Muscle of back (tissue), 13 donors: ENCODE results near the gene OPRPN. TPM values are rescaled to one million over a fixed set of nuclear protein-coding genes. Genes with fewer than 3 reads are reported as not detected.

Experiments used
- DNase-seq, 3 donors: peaks; one replicate each; pipeline versions ENCODE4 v3.0.0 to v3.0.0-alpha.2; 2013
- long read RNA-seq, 9 donors: transcript quantifications; one replicate each; lab custom pipeline, GENCODE V29; 2026
- polyA plus RNA-seq, 10 donors: library from polyadenylated mRNA; unstranded; fragments of 120-200 nt; gene quantifications; one replicate each; pipeline ENCODE4 v1.2.1, GENCODE V29; 2013; ENCODE audit not compliant: insufficient read length in 10 of 10

OPRPN gene
- polyA plus RNA-seq: not detected
- long read RNA-seq, donor 1: 0 reads
- long read RNA-seq, donor 2: 0 reads
- long read RNA-seq, donor 3: 0 reads
- long read RNA-seq, donor 4: 0 reads
- long read RNA-seq, donor 5: 0 reads
- long read RNA-seq, donor 6: 0 reads
- long read RNA-seq, donor 7: 0 reads
- long read RNA-seq, donor 8: 0 reads
- long read RNA-seq, donor 9: 0 reads

GRCh38 chr4:70397580-70397979 is at the start of gene OPRPN:
Gene OPRPN, plus strand, starts transcription at chr4:70397940. Its CDS starts 1,346 bp downstream, at chr4:70399286.
- no peak for DNase-seq

DNA sequence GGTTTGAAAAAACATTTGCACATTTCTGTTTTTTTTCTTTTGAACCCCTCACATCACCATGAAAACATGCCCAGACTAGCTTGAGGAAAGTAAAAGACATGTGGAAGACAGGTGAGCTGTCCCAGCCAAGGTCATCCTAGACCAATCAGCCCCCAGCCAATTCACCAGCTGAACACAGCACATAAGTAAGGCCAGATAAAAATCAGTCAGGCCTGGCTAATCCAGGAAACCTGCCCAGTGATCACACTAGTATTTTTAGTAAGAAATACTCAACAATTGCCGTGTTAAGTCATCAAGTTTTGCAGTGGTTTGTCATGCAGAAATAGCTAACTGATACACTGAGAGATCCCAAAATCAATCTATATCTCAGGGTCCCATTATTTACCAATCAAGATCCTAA is 41.6 kb upstream of the OPRPN start:
- DNase-seq: no peak

DNA sequence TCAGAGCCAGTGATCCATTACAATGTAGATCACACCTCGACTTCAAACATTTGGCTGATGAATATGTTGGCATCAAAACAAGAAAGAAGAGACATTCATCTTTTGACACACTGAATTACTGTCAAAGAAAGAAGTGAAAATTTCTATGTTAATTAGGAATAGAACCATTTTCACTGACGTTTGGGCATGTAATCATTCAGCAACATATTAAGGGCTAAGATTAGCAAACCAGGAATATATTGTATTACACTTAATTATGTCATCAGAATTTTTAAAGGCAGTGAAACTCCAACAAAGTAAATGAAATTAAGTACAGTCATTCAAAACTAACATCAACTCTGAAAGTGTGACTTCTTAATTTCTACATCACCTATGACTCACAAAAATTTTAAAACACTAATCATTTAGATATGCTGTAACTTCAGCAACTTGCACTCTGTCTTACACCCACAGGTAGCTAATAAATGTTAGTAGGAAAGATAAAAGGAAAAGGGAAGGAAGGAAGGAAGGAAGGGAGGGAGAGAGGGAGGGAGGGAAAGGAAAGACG is 38.6 kb upstream of the OPRPN start:
- DNase-seq: no peak

GRCh38 chr4:70360460-70360859 is 37.3 kb upstream of the OPRPN start, which contains the start of gene SMR3A:
Gene SMR3A, plus strand, starts transcription at chr4:70360760. Its CDS starts 1,356 bp downstream, at chr4:70362116.
- DNase-seq: peak in 2 of 3 donors; percentile 11 to 48

GRCh38 chr4:70364002-70364401 is 33.7 kb upstream of the OPRPN start:
- no peak for DNase-seq

- peak in 2 of 3 donors; percentile 8 to 17 for DNase-seq
These were observed 32.3 kb upstream of the OPRPN start for GRCh38 chr4:70365479-70365878.

- no peak for DNase-seq
These were observed 29.9 kb upstream of the OPRPN start for GRCh38 chr4:70367813-70368212.

GRCh38 chr4:70371987-70372386 is 25.8 kb upstream of the OPRPN start:
- no peak for DNase-seq

DNA sequence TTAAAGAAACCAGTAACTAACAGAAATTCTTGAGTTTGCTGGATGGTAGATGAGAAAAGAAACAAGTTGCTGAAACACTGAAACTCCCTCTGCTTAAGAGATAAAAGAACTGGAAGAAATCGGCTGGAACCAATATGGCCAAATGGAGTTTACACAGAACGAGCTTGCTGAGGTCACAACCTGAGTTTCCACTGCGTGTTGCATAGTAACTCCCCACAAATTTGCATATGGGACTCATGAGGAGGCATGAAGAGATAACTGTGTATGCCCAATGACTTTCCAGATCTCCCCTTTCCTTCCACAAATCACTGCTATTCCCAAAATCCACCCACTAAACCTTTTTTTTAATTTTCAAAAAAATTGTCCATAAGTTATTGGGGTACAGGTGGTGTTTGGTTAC is 25.0 kb upstream of the OPRPN start:
- DNase-seq: no peak

DNA sequence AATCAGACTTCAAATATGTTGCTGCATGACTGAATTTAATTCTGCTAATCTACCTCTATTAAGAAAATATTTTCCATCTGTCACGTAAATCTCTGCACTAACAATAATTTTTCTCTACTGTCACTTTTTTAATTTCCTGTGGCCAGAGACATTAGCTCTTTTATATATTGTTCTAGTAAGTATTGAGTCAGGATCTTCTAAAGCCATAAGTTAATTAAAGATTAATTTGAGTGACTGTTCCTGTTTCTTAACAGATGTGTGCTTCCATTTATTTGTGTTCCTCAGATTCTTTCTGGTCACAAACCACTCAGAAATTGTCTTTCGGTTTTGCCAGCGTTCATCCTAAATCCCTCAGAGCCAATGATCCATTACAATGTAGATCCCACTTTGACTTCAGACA is 17.2 kb upstream of the OPRPN start:
- no peak for DNase-seq

GRCh38 chr4:70382691-70383181 is 15.0 kb upstream of the OPRPN start, which contains the start of gene SMR3B:
Gene SMR3B, plus strand, starts transcription at chr4:70383131. Its CDS starts 1,380 bp downstream, at chr4:70384511.
- DNase-seq: no peak

GRCh38 chr4:70392057-70392776 is 5.5 kb upstream of the OPRPN start:
- no peak for DNase-seq

- no peak for DNase-seq
These were observed 1.6 kb downstream of the OPRPN start for GRCh38 chr4:70399319-70399718.

- DNase-seq: no peak
These were observed 5.0 kb downstream of the OPRPN start for GRCh38 chr4:70402762-70403161.

- no peak for DNase-seq
These were observed 8.0 kb downstream of the OPRPN start for GRCh38 chr4:70405765-70406164.

DNA sequence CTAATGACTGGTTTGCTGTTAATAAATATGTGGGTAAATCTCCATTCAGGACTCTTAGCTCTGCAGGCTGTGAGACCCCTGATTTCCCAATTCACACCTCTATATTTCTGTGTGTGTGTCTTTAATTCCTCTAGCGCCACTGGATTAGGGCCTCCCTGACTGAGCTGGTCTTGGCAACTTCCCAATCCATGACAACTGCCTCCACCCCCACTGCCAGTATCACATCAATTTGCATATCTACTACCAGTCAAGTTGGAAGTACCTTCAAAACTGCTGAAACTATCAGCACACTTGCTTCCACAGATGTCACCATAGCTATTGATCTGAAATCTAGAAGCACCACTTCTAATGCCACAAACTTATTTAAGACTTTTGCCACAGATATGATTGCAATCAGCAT is 27.6 kb downstream of the OPRPN start:
- DNase-seq: no peak

DNA sequence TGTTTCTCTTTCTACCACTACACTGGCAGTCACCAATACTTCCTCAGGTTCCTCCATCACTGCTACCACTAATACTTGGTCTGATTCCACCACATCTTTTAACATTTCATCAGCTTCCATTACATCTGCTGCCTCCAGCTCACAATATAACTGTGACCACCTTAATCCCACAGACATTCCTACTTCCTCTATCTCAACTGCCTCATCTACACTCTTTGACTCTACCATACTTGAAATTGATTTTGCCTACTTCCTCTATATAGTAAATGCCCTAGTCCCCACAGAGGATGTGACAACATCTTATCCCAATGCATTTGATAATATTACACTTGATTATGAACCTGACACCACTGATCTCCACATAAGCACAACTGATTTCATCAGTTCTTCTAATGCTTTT is 29.0 kb downstream of the OPRPN start:
- DNase-seq: no peak

GRCh38 chr4:70437197-70437596 is 39.5 kb downstream of the OPRPN start:
- DNase-seq: no peak

DNA sequence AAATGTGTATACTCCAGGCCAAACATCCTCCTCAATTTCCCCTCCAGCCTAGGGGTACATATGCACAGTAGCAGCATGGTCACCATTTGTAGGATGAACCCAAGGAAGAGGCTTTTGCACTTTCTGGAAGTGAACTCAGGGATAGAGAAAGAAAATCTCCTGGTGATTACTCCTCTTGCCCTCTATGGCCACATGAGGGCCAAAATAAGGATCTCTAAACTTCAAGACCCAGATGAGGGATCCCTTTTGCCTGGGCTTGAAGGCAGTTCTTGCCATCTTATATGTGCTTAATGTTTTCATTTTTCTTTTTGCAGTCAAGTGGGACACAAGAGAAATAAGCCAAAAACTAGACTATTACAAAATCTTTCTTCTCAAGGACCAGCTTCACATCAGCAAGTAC is 44.7 kb downstream of the OPRPN start:
- no peak for DNase-seq

DNA sequence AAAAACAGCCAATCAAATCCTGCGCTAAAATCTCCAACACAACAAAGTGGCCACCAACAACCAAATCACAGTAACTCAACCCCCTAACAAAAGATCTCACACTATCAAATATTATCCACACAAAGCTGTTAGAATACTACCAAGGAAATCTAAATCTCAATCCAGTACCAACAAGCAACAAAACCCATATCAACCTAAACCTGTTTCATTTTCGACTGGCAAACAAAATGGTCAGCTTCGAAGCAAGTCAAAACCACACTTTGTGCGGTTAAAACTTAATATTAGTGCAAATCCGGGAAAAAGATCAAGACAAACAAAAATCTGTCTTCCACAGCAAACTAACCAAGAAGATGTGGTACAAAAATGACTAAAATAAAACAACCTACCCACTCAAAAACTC is 45.6 kb downstream of the OPRPN start:
- no peak for DNase-seq

GRCh38 chr4:70449220-70449619 is 51.5 kb downstream of the OPRPN start:
- no peak for DNase-seq

DNA sequence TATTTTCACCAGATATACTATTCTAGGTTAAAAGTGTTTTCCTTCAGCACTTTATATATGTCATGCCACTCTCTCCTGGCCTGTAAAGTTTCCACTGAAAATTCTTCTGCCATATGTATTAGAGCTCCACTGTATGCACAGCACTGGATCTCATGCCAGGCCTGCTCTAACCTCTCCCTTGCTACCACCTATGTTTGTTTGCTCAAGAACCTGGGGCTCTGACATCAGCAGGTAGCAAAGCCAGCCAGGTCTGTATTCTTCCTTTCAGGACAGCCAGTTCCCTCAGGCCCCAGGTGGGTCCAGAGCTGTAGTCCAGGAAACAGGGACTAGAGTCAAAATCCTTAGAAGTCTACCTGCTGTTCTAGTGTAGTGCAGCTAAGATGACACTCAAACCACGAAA is 55.2 kb downstream of the OPRPN start:
- DNase-seq: no peak
